NCI-H1694 treated with DMSO at 0.1 percent for 48 hours (cell line): Measurements from ENCODE around the gene ADARB2.
"Not testable (repeated sequence)": the region's sequence is repeated elsewhere in the genome, so short reads cannot be mapped to it uniquely, and the experiment has no call there.

Experiments
- DNase-seq: peaks from one replicate; lab custom pipeline; 2025; lab: John Stamatoyannopoulos, UW

The ADARB2 gene

DNA sequence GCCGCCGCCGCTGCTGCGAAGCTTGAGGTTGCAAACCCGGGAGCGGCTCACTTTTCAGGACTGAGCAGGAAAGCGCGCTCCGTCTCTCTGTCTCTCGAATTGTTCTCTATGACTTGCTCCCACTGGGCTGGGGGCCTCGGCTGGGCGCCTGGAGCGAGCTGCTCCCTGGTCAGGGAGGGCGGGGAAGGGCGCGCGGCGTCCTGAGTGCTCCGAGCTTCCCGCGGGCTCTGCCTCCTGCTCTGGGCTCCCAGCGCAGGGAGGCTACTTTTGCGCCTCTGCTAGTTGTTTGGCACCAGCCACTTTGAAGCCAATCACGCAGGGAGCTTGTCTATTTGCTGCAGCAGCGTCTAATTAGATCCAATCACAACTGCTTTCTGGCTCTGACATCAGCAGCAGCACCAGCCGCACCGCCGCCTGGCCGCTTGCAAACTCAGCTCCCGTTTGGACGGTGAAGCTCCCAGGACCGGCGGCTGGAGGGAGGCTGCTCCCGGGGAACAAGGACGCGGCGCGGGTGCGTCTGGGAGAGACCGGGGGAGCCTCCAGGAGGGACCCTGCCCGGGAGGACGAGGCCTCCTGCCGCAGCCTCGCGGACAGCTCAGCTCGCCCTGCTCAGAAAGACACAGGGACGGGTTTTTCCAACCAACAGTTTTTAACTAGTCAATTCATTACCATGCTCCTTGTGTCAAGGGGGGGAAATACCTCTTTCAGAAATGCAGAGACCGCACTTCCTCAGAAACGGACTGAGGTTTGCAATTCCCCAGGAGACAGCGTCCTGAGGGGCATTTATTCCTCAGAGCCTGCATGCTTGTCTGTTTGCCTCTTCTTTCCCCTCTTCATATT is at the start of gene ADARB2:
Gene ADARB2 (minus strand): TSS at position 304 of the 840 bp plus-strand sequence.
- peak; percentile 88 for DNase-seq

DNA sequence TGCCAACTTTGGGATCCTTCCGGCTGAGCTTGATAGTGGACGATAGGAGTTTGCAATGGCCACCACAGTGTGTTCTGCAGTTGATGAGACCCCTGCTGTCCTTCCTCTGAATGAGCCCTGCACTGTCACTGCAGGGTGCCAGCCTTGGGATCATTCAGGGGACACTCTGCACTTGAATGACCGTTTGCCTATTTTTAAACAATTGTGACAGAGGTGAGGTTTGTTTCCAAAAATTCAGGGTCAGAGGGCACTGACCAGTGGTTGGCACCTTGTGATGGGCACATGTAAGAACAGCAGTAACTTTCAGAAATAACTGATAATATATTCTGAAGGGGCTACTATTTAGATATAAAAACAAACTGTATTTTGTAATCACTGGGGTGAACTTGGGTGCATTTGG is 48.5 kb upstream of the ADARB2 start:
- no peak for DNase-seq

DNA sequence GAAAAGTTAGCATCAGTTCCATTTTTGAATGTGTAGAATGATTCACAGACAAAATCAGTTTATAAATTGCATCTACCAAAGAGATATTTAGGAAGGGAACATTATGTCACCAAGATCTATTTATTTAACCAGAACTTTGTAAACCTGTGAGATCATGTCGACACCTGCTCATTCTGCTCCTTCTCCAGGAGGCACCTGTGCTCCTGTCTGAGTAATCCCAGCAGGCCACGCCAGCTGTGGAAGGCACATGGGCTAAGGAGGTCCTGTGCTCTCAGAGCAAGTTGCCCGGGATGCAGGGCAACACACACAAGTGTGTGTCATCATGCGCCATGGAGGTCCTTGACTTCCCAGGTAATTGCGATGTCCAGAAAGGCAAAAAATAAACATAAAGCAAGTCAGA is 45.5 kb upstream of the ADARB2 start:
- DNase-seq: no peak

DNA sequence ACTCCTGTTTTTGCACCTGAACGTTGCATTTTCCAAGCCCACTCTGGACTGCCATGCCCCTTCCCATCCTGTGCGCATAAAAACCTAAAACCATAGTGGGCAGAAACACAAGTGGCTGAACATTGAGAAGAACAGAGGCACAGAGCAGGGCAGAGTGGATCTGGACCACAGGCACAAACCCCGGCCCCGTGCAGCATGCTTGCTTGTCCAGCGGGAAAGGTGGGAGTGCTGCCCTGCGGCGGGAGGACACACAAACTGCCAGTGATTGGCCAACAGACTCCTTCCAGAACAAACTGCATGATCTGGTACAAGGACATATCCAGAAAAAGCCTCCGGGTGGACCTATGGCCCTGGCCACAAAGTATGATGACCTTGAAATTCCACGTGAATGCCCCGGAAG is 42.5 kb upstream of the ADARB2 start:
- DNase-seq: no peak

DNA sequence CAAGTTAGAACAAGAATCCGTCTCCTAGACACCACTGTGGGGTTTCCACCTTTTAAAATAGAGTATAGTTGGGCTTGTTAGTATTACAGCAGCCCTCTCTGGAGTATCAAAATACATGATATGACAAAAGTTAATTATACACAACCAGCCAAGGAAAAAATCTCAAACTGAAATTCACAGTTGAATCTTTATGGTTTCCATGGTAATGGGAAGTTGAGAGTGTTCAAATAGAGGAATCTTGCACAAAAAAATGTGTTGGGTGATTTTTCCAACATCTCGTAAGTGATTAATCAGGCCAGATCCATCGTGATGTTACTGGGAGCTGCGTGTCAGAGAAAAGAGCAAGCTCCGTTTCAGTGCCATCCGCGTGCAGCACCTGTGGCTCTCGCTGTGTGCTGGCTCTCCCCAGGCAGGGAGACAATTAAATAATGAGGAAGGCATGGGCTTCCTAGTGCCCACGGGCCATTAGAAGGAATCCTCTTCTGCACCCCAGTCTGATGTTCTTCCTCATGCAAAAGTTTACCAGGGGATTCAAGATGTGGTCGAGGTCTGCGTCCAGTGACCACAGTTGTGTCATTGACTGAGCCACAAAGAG is 41.1 kb upstream of the ADARB2 start:
- DNase-seq: no peak

DNA sequence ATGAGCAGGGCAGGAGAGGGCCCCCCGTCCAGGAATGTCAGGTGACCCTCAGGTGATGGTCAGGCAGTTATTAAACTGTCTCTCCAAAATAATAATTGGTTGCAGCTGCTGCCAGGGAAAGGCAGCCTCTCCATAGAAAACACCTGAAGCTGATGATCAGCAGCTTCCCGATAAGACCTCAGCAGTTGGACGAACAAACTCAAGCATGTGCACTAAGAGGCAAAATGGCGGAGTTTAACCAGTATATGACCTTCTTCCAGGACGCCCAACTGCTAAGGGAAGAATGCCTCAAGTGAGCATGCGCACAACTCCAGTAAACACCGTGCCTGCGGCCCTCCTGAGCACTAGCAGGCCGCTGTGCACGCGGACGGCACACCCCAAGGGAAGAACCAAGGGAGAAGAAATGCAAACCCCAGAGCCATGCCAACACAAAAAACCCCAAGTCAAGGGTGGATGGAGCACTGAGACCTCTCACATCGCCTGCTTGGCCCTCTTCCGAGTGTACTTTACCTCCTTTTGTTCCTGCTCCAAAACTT is 38.9 kb upstream of the ADARB2 start:
- DNase-seq: no peak

DNA sequence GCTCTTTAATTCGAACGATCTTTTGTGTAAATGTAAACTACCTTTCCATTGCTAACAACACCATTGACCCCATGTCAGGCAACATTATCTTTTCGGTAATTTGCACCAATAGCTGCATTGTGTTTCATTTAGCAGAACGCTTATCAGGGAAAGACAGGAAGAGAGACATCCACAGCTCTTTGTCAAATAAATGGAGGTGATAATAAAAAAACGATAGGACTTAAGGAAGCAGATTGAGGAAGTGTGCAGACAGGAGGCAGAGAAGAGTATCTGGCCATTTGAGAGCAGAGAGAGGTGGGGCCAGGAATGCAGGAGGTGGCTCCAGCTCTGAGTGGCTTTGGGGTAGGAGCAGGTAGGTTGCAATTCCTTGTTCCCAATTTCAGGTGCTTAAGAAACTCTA is 37.5 kb upstream of the ADARB2 start:
- no peak for DNase-seq

DNA sequence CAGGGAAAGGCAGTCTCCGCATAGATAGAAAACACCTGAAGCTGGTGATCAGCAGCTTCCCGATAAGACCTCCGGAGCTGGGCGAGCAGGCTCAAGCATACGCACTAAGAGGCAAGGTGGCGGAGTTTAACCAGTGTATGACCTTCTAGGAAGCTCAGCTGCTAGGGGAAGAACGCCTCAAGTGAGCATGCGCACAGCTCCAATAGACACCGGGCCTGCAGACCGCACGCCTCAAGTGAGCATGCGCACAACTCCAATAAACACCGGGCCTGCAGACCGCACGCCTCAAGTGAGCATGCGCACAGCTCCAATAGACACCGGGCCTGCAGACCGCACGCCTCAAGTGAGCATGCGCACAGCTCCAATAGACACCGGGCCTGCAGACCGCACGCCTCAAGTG is 35.9 kb upstream of the ADARB2 start:
- DNase-seq: not testable (repeated sequence)

DNA sequence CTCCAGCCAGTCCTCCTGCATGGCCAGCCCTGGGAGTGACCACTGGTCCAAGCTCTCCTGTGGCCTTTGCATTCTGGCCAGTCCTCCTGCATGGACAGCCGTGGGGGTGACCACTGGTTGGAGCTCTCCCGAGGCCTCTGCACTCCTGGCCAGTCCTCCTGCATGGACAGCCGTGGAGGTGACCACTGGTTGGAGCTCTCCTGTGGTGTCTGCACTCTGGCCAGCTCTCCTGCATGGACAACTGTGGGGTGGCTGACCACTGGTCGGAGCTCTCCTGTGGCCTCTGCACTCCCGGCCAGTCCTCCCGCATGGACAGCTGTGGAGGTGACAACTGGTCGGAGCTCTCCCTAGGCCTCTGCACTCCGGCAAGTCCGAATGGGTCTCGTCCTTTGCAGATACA is 28.7 kb upstream of the ADARB2 start:
- DNase-seq: no peak

DNA sequence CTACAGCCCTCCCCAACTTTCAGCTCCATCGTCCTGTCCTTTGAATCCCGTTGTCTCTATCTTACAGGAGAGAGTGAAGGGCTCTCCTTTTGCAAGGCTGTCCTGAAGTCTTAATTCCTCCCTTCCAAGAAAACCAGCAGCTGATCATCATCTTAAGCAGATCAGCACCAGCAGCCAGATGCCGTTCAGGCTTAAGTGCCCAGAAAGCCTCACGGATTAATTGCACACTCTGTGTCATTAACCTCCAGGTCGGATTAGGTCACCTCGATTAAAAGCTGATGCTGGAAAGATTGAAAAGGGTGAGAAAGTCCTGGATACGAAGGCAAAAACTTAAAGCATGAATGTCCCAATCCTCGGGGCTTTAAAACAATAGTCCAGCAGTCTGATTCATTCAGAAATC is 24.8 kb upstream of the ADARB2 start:
- no peak for DNase-seq

DNA sequence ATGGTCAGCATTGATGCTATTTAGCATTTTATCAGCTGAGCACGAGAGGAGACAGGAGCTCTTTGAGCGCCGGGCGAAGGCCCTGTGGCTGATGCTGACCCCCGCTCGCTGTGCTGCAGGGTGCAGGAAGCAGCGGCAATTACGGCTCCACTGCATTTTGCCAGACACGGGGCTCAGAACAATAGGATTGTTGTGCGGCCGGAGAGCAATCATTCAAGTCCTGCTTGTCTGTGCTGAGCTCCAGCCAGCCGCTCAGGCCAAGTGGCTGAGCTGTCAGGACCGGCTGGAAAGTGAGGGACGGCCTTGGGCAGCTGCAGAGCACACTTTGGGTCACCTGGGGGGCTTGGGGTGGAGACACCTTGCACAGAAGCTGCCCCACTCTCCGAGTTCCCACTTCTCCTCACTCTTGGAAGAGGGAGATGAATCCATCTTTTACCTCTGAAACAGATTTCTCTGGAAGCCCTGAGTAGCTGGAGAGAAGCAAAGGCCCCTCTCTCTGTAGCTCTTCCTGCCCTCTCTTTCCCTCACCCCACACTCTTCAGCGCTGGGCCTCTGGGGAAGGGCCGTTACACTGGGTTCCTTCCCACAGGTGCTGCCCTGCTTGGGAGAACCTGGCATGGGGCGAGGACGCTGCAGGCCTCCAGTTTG is 17.3 kb upstream of the ADARB2 start:
- no peak for DNase-seq

DNA sequence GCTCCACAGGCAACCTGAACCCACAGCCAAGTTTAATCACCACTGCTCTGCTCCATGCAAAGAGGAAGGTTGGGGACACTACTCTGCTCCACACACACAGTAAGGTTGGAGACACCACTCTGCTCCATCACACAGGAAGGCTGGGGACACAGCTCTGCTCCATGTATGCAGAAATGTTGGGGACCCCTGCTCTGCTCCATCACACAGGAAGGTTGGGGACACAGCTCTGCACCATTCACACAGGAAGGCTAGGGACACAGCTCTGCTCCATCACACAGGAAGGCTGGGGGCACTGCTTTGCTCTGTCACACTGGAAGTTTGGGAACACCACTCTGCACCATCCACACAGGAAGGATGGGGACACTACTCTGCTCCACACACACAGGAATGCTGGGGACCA is 14.8 kb upstream of the ADARB2 start:
- DNase-seq: no peak

DNA sequence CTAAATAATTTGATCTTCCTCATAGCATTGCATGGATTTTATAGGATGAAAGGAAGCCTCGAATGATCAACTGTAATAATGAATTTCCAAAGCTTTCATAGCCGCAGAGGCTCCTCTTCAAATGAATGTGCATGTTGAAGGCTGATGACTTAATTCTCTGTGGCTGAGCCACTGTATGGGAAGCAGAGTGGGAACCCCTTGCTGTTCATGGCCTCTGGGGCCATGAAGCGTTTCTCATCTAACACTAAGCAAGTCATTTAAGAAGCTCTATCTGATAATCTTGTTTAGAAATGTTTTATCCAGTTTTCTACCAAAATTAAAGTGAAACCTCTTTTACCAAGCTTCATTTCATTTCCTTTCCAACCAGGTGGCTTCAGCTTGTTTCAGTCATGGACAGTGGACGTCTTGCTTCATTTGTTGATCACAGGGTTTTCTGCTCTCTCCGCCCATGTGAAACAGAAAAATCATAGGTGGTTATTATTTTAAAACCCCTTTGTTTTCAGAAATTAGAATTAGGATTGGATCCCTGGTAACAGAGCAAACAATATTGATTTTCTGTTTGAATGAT is 10.3 kb upstream of the ADARB2 start:
- DNase-seq: no peak

DNA sequence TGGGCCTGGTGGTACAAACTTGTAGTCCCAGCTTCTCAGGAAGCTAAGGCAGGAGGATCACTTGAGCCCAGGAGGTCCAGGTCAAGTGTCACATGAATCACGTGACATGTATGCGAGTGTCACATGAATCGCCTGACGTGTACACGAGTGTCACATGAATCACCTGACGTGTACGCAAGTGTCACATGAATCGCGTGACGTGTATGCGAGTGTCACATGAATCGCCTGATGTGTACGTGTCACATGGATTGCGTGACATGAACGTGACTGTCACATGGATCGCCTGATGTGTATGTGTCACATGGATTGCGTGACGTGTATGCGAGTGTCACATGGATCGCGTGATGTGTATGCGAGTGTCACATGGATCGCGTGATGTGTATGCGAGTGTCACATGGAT is 9.5 kb upstream of the ADARB2 start:
- no peak for DNase-seq

DNA sequence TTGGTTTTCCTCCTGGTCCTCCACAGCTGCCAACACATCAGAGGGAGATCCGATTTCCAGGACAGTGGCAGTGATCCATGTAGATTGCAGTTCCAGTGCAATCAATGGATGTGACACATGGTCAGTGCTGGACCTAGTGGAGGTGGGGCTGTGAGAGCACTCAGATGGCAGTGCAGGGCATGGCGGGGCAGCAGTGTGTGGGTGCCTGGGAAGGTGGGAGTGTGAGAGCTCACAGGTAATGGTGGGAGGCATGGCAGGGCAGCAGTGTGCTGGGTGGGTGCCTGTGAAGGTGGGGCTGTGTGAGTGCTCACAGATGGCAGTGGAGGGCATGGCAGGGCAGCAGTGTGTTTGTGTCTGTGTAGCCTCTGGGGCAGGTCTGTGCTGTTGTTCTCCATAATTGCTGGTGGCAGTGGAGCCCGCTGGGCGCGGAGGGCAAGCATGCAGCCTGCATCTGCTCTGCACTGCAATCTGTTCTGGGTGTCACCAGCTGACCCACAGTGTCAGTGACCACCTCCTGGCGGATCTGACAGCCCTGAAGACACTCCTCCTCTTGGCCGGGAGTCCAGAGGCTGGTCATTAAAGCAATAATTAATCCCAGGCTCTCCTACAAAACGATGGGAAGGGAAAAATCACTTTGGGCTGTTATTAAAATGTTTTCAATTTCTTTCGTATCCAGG is 8.6 kb upstream of the ADARB2 start:
- no peak for DNase-seq

DNA sequence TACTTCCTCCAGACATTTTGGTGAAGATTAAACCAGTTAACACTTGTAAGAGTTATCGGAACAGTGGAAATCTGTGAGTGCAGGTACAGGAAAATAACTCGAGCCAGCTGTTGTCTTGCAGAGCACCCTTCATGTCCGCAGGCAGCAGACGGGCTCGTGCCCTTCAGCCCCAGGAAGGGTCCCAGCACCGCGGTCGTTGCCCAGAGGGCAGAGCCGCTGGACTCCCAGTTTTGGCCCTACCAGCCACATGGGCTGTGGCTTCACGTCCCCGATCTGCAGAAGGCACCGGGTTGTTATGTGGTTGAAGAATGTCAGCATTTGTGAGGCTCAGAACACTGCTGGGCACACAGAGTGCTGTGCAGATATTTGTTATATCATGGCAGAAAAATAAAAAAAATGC is 7.2 kb upstream of the ADARB2 start:
- DNase-seq: no peak

DNA sequence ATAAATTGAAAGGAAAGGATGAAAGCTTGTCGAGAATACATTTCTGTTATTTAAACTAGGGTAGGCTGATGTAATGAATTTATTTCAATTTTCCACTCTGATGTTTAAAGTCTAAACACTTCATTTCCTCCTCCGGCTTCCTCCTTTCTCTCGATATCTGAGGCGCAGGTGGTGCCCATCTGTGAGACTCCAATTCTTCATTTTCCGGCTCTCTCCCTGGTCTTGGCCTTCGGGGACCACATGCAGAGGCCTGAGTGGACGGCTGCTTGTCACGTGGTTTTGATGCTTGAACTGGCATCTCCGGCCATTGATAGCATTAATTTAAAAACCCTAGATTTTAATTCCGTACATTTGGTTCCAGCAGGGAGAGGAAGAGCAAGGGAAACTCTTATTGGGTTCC is 5.8 kb upstream of the ADARB2 start:
- no peak for DNase-seq

DNA sequence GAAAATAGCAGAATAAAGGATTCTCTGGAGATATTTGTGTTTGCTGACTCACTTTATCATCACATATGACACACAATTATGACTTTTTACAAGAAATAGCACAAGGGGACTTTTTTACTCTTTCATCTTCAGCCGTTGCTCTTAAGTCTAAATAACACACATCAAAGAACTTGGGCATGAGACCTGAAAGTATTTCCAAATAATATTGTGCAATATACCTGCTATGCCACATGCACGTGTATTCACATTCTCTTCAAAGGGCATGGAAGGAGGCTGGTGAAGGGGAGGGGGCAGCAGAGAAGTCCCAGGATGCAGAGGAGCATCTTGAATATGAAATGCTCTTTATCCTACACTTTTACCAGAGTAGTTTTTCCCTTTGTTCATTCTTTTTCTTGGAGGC is 4.1 kb upstream of the ADARB2 start:
- DNase-seq: no peak

DNA sequence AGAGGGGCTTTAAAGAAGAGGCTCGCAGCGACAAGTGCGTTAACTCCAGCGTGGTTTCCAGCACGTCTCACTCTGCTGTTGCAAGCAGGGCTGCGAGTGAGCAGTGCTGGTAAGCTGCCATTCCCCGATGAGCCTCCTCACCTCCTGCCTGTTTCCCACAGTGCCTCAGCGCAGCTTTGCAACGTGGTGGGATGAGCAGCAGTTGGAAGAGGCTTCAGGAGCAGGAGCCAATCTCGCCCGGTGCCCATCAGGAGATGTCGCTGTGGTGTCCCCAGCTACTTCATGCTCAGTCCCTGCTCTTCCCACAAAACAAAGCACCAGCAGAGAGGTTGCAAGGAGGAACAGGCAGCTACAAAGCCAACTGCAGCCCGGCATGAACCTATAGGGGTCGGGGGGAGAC is 2.4 kb upstream of the ADARB2 start:
- DNase-seq: no peak

DNA sequence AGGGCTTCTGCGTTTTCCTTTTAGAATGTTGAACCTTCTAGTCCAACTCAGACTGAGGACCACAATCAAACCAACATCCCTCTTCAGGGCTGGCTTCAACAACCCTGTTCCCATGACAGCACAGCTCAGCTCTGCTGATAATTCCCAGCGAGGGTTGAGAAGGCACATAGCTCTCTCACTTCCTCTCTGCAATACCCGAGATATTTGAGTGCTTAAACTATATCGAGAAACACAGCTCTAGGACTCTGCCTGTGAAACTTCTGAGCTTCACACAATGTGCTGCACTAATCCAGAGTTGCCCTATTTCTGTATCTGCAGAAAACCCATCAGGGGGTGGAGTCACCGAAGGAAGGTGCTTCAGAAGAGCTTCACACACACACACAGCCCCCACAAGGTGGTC is 1.6 kb upstream of the ADARB2 start:
- DNase-seq: no peak

DNA sequence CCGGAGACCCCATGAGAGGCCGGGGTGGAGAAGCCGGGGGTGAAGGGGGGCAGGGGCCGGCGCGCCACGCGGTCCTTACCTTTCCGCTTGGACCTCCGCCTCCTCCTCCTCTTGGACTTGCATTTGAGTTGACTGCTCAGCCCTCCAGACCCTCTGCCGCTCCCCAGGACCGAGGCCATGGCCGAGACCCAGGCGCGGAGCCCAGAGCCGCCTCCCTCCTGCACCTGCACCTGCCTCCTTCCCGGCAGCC is 428 bp downstream of the ADARB2 start:
- no peak for DNase-seq

DNA sequence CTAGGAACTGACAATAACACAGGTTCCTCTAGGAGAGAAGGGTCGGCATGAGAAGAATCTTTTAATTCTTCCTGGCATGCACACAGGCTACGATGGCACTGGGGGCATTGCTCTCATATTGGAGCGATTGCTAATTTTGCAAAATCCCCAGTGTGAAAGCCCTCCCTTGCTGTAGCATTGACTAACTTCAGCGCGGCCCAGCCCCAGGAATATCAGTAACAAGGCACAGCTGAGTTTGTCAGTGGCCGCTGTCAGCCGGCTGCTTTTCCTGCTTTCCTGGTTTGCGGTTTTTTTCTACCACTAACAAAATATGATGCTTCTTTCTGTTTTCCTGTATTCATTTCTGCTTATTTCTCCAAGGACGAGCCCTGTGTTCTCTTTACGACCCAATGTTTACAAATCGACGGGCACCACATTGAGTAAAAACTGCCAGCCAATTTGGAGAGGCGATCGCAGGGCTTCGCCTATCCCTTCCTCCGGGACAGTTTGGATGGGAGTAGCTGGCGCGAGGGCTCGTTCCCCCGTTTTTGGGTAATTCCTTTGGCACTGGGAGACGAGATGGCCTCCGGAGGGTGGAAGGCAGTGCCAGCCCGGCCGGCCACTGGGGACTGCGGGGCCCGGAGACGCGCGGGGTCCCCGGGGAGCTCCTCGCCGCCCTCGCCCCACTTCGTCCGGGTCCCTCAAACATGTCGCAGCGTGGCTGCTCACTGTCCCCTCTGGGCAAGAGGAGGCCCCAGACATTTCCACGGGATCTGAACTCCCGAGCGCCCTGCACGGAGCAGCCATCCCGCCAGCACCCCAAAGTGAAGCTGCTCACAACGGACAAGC is 967 bp downstream of the ADARB2 start:
- DNase-seq: no peak
